ENCODE measurements around the gene SEC14L5.

SEC14L5 gene

GRCh38 chr16:5056352-5056751 is 98.2 kb downstream of the SEC14L5 start:
- Histone ChIP-seq H3K36me3 (ENCODE audit: control insufficient read depth in 1 of 2, insufficient read depth in 2 of 2, low read length in 2 of 2) (no peaks in the 10 kb centered on the region), H3K27ac (ENCODE audit: low read depth, low read length) (no peak overlapping the region), H3K4me3 (ENCODE audit: low read depth, low read length) (no peak overlapping the region), H3K4me2 (ENCODE audit: low read length) (no peak overlapping the region), H3K4ac (ENCODE audit: low read depth, low read length) (no peak overlapping the region), H2AK5ac (ENCODE audit: low read length) (no peak overlapping the region), H3K79me1 (ENCODE audit: low read length) (no peaks in the 10 kb centered on the region), H3K9ac (ENCODE audit: low read length) (no peak overlapping the region), H3K27me3 (ENCODE audit: insufficient read depth, low read length) (no peaks in the 10 kb centered on the region), H3K18ac (ENCODE audit: low read length) (no peak overlapping the region), H4K12ac (ENCODE audit: low read depth, low read length) (no peak overlapping the region), H4K8ac (ENCODE audit: low read depth, low read length) (no peak overlapping the region), H3K9me3 (ENCODE audit: insufficient read depth, low read depth, low read length) (no peaks in the 10 kb centered on the region), H3K23ac (ENCODE audit: low read length) (no peak overlapping the region), H3K79me2 (ENCODE audit: control insufficient read depth, insufficient read depth, low read length, poor library complexity) (no peaks in the 10 kb centered on the region), H3K4me1 (ENCODE audit: control insufficient read depth in 1 of 2, insufficient read depth in 2 of 2, low read length in 2 of 2) (no peaks in the 10 kb centered on the region), H4K91ac (ENCODE audit: low read depth, low read length) (no peak overlapping the region), H2BK120ac (ENCODE audit: insufficient read depth, low read length, poor library complexity) (no peak overlapping the region), H2AFZ (ENCODE audit: insufficient read depth, low read length, poor library complexity) (no peak overlapping the region), H3K14ac (ENCODE audit: low read length) (no peak overlapping the region), H2BK12ac (ENCODE audit: low read length) (no peak overlapping the region), H2BK5ac (ENCODE audit: low read depth, low read length, poor library complexity) (no peak overlapping the region)
- WGBS (ENCODE audit: extremely low coverage, insufficient coverage, insufficient read length) = no CpG with 5 or more reads among the region's 11 CpGs
- DNase-seq = no peak

GRCh38 chr16:5058476-5058875 is 100.3 kb downstream of the SEC14L5 start:
- H2BK12ac ChIP-seq (ENCODE audit: low read length) = no peak overlapping the region
- no peak overlapping the region for H3K4me3 ChIP-seq (ENCODE audit: low read depth, low read length)
- no peaks in the 10 kb centered on the region for H3K79me2 ChIP-seq (ENCODE audit: control insufficient read depth, insufficient read depth, low read length, poor library complexity)
- no peak overlapping the region for H3K4me2 ChIP-seq (ENCODE audit: low read length)
- no peaks in the 10 kb centered on the region for H3K36me3 ChIP-seq (ENCODE audit: control insufficient read depth in 1 of 2, insufficient read depth in 2 of 2, low read length in 2 of 2)
- peak in 1 of 2 donors; percentile 20 for DNase-seq
- no peak overlapping the region for H3K18ac ChIP-seq (ENCODE audit: low read length)
- H3K14ac ChIP-seq (ENCODE audit: low read length) = no peak overlapping the region
- H3K23ac ChIP-seq (ENCODE audit: low read length) = no peak overlapping the region
- H4K12ac ChIP-seq (ENCODE audit: low read depth, low read length) = no peak overlapping the region
- H3K4me1 ChIP-seq (ENCODE audit: control insufficient read depth in 1 of 2, insufficient read depth in 2 of 2, low read length in 2 of 2) = no peaks in the 10 kb centered on the region
- no peak overlapping the region for H3K27ac ChIP-seq (ENCODE audit: low read depth, low read length)
- H3K4ac ChIP-seq (ENCODE audit: low read depth, low read length) = no peak overlapping the region
- H3K9ac ChIP-seq (ENCODE audit: low read length) = no peak overlapping the region
- H3K79me1 ChIP-seq (ENCODE audit: low read length) = no peaks in the 10 kb centered on the region
- H2BK120ac ChIP-seq (ENCODE audit: insufficient read depth, low read length, poor library complexity) = no peak overlapping the region
- no peaks in the 10 kb centered on the region for H3K27me3 ChIP-seq (ENCODE audit: insufficient read depth, low read length)
- no peak overlapping the region for H4K8ac ChIP-seq (ENCODE audit: low read depth, low read length)
- H2AK5ac ChIP-seq (ENCODE audit: low read length) = no peak overlapping the region
- H3K9me3 ChIP-seq (ENCODE audit: insufficient read depth, low read depth, low read length) = no peaks in the 10 kb centered on the region
- H2BK5ac ChIP-seq (ENCODE audit: low read depth, low read length, poor library complexity) = no peak overlapping the region
- no peak overlapping the region for H2AFZ ChIP-seq (ENCODE audit: insufficient read depth, low read length, poor library complexity)
- no CpG with 5 or more reads among the region's 7 CpGs for WGBS (ENCODE audit: extremely low coverage, insufficient coverage, insufficient read length)
- H4K91ac ChIP-seq (ENCODE audit: low read depth, low read length) = no peak overlapping the region

- Histone ChIP-seq H4K8ac (ENCODE audit: low read depth, low read length) (no peak overlapping the region), H3K14ac (ENCODE audit: low read length) (no peak overlapping the region), H2BK5ac (ENCODE audit: low read depth, low read length, poor library complexity) (no peak overlapping the region), H3K27ac (ENCODE audit: low read depth, low read length) (no peak overlapping the region), H3K23ac (ENCODE audit: low read length) (no peak overlapping the region), H2BK120ac (ENCODE audit: insufficient read depth, low read length, poor library complexity) (no peak overlapping the region), H3K4me2 (ENCODE audit: low read length) (no peak overlapping the region), H3K9me3 (ENCODE audit: insufficient read depth, low read depth, low read length) (no peaks in the 10 kb centered on the region), H3K79me1 (ENCODE audit: low read length) (no peaks in the 10 kb centered on the region), H3K27me3 (ENCODE audit: insufficient read depth, low read length) (no peaks in the 10 kb centered on the region), H4K12ac (ENCODE audit: low read depth, low read length) (no peak overlapping the region), H3K79me2 (ENCODE audit: control insufficient read depth, insufficient read depth, low read length, poor library complexity) (no peaks in the 10 kb centered on the region), H3K4me3 (ENCODE audit: low read depth, low read length) (no peak overlapping the region), H3K9ac (ENCODE audit: low read length) (no peak overlapping the region), H4K91ac (ENCODE audit: low read depth, low read length) (no peak overlapping the region), H3K4ac (ENCODE audit: low read depth, low read length) (no peak overlapping the region), H3K4me1 (ENCODE audit: control insufficient read depth in 1 of 2, insufficient read depth in 2 of 2, low read length in 2 of 2) (no peaks in the 10 kb centered on the region), H2AFZ (ENCODE audit: insufficient read depth, low read length, poor library complexity) (no peak overlapping the region), H2AK5ac (ENCODE audit: low read length) (no peak overlapping the region), H3K36me3 (ENCODE audit: control insufficient read depth in 1 of 2, insufficient read depth in 2 of 2, low read length in 2 of 2) (no peaks in the 10 kb centered on the region), H2BK12ac (ENCODE audit: low read length) (no peak overlapping the region), H3K18ac (ENCODE audit: low read length) (no peak overlapping the region)
- no CpG with 5 or more reads among the region's 6 CpGs for WGBS (ENCODE audit: extremely low coverage, insufficient coverage, insufficient read length)
- DNase-seq = no peak
Observed at GRCh38 chr16:5059386-5060072, 101.4 kb downstream of the SEC14L5 start.

- no peak overlapping the region for H3K18ac ChIP-seq (ENCODE audit: low read length)
- H3K4me2 ChIP-seq (ENCODE audit: low read length) = no peak overlapping the region
- H3K23ac ChIP-seq (ENCODE audit: low read length) = no peak overlapping the region
- no peak overlapping the region for H4K91ac ChIP-seq (ENCODE audit: low read depth, low read length)
- H3K4me3 ChIP-seq (ENCODE audit: low read depth, low read length) = no peak overlapping the region
- H3K27ac ChIP-seq (ENCODE audit: low read depth, low read length) = no peak overlapping the region
- no peak overlapping the region for H2BK12ac ChIP-seq (ENCODE audit: low read length)
- no peaks in the 10 kb centered on the region for H3K36me3 ChIP-seq (ENCODE audit: control insufficient read depth in 1 of 2, insufficient read depth in 2 of 2, low read length in 2 of 2)
- H3K14ac ChIP-seq (ENCODE audit: low read length) = no peak overlapping the region
- H3K79me2 ChIP-seq (ENCODE audit: control insufficient read depth, insufficient read depth, low read length, poor library complexity) = no peaks in the 10 kb centered on the region
- H3K79me1 ChIP-seq (ENCODE audit: low read length) = no peaks in the 10 kb centered on the region
- H2BK120ac ChIP-seq (ENCODE audit: insufficient read depth, low read length, poor library complexity) = no peak overlapping the region
- no peaks in the 10 kb centered on the region for H3K9me3 ChIP-seq (ENCODE audit: insufficient read depth, low read depth, low read length)
- WGBS (ENCODE audit: extremely low coverage, insufficient coverage, insufficient read length) = no CpG with 5 or more reads among the region's 10 CpGs
- no peak overlapping the region for H4K12ac ChIP-seq (ENCODE audit: low read depth, low read length)
- no peak overlapping the region for H2AK5ac ChIP-seq (ENCODE audit: low read length)
- no peak overlapping the region for H4K8ac ChIP-seq (ENCODE audit: low read depth, low read length)
- DNase-seq = no peak
- H3K4me1 ChIP-seq (ENCODE audit: control insufficient read depth in 1 of 2, insufficient read depth in 2 of 2, low read length in 2 of 2) = no peaks in the 10 kb centered on the region
- H2AFZ ChIP-seq (ENCODE audit: insufficient read depth, low read length, poor library complexity) = no peak overlapping the region
- no peak overlapping the region for H3K4ac ChIP-seq (ENCODE audit: low read depth, low read length)
- H3K27me3 ChIP-seq (ENCODE audit: insufficient read depth, low read length) = no peaks in the 10 kb centered on the region
- no peak overlapping the region for H3K9ac ChIP-seq (ENCODE audit: low read length)
- H2BK5ac ChIP-seq (ENCODE audit: low read depth, low read length, poor library complexity) = no peak overlapping the region
Observed at GRCh38 chr16:5060073-5060641, 102.0 kb downstream of the SEC14L5 start.
